Measurements from ENCODE around the gene SPNS2.

DNA sequence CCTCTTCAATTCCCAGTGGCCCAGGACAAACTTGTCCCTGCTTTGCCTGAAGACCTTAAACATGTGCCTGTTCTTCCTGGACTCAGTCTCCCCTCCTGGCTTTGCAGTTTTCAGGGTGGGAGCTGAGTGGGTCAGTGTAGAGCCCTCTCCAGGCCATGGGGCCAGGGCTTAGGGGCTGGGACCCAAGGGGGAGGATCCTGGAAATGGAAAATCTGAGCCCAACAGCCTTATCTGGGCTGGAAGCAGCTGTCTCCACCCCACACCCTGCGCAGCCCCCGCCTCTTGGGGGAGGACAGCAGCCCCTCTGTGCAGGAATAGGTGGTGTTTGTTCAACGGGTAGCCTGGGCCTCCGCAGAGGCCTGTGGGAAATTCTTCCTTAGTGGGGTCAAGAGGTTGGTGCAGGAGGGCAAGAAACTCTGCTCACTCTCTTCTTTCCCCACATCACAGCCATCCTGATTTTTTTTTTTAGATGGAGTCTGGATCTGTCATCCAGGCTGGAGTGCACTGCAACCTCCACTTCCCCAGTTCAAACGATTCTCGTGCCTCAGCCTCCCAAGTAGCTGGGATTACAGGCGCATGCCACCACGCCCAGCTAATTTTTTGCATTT is 78.8 kb downstream of the SPNS2 start:
- TF ChIP-seq EZH2 (IDR thresholded peaks at IDR 0.05; ENCODE audit: borderline replicate concordance, insufficient read depth, low read depth, low read length, poor library complexity, severe bottlenecking) (no peak), CTCF (IDR thresholded peaks at IDR 0.05) (no peak)

Data from B cell (primary cell).